Esophagus muscularis mucosa (tissue), 4 donors: ENCODE data around the gene EMP1. TPM values are rescaled to one million over a fixed set of nuclear protein-coding genes. Genes with fewer than 3 reads are reported as not detected.

Source experiments
- DNase-seq: peaks from one replicate; pipeline ENCODE4 v3.0.0-alpha.2; 2017; ENCODE audit errors: extremely low spot score
- H3K27ac ChIP-seq, 4 donors: fragments of 200-600 bp; sonication (generic); replicated peaks in 1 of 4; 1 replicate in 3 of 4; 2 replicates in 1 of 4; pipeline ENCODE4 v1.5.1; 2016 to 2019; ENCODE audit warnings: mild to moderate bottlenecking in 1 of 4
- H3K27me3 ChIP-seq, 4 donors: fragments of 200-600 bp; sonication (generic); one replicate each; pipeline versions ENCODE4 v1.5.1 to v1.6.0; 2016 to 2019
- H3K36me3 ChIP-seq, 4 donors: fragments of 200-600 bp; sonication (generic); one replicate each; pipeline ENCODE4 v1.5.1; 2016 to 2019
- H3K4me1 ChIP-seq, 4 donors: fragments of 200-600 bp; sonication (generic); one replicate each; pipeline ENCODE4 v1.5.1; 2016 to 2019
- H3K4me3 ChIP-seq, 4 donors: fragments of 200-600 bp; sonication (generic); 1 replicate in 2 of 4; 2 replicates in 2 of 4; pipeline ENCODE4 v1.5.1; 2016 to 2019; ENCODE audit warnings: mild to moderate bottlenecking in 4 of 4, moderate library complexity in 1 of 4
- H3K9me3 ChIP-seq, 4 donors: fragments of 200-600 bp; sonication (generic); 1 replicate in 3 of 4; 2 replicates in 1 of 4; pipeline ENCODE4 v1.5.1; 2016 to 2019
- EP300 ChIP-seq: sonication (generic); formaldehyde crosslinking; IDR thresholded peaks from one replicate; pipeline ENCODE4 v1.6.1; 2017; ENCODE audit warnings: antibody characterized with exemption
- POLR2A ChIP-seq: fragments of 450-650 bp; IDR thresholded peaks from one replicate; pipeline ENCODE4 v1.6.1; 2017; ENCODE audit warnings: antibody characterized with exemption, moderate library complexity, mild to moderate bottlenecking, low read depth
- POLR2AphosphoS5 ChIP-seq, 2 donors: sonication (generic); formaldehyde crosslinking; IDR thresholded peaks; one replicate each; pipeline ENCODE4 v1.6.1; 2017; ENCODE audit warnings: antibody characterized with exemption in 2 of 2
- WGBS: methylation state at CpG from one replicate; pipeline ENCODE4 v1.1.5; 2018; 5-methylcytosine and 5-hydroxymethylcytosine counted together
- intact Hi-C: fragments of 100-400 bp; cut with DNase I; formaldehyde crosslinking; loops from one replicate; pipeline ENCODE4 v1.15.1; 2023
- total RNA-seq, 4 donors: library from RNA; depleted of rRNA; stranded (reverse); fragments of >200 nt; gene quantifications; one replicate each; pipeline versions ENCODE4 v1.1.0 to v1.2.1, GENCODE V29; 2016
- TF ChIP-seq, protein P1 (sequence below), 3 experiments: fragments of 200-600 bp in 2 of 3; fragments of 450-650 bp in 1 of 3; sonication (generic) in 2 of 3; IDR thresholded peaks; one replicate each; pipeline ENCODE4 v1.5.1; 2017 to 2019; ENCODE audit warnings: antibody characterized with exemption in 3 of 3, mild to moderate bottlenecking in 2 of 3, moderate library complexity in 1 of 3

The EMP1 gene
- total RNA-seq, 4 donors from 2014 or later: 42.8 to 425 (median 63.0) TPM

DNA sequence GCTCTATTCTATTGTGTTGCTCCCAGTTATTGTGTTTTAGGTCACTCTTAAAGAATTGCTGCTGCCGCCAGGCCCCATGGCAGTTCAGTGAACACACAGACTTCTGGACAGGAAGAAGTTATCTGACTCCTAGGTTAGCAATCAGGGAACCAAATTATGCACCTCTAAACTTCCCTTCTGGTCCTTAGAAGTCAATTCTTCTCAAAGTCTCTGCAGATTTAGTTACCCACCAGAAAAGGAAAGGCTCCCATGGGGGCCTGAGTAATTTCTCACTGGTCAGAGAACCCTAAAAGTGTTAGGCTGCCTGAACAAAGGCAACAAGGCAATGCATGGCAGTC, 10.0 kb downstream of the EMP1 start:
- 70% methylated on average over 1 of the region's 1 CpG for WGBS
- Histone ChIP-seq H3K9me3 (no peaks in the 10 kb centered on the region), H3K27ac (peak overlapping the region in 2 of 4 donors; percentile 13 to 55), H3K36me3 (peaks cover 0 to 11% (median 1%) of the 10 kb centered on the region in 4 donors), H3K4me3 (no peak overlapping the region), H3K27me3 (peaks cover 0 to 10% (median 0%) of the 10 kb centered on the region in 4 donors), H3K4me1 (peaks cover 63 to 94% (median 82%) of the 10 kb centered on the region in 4 donors)
- TF ChIP-seq POLR2A: no peak
- TF ChIP-seq POLR2AphosphoS5 (IDR thresholded peaks at IDR 0.05): peak in 1 of 2 donors; percentile 3
- DNase-seq: no peak
- intact Hi-C loops: loop anchor here (10.0 kb wide), 1 partner anchor 182 kb away; no protein-coding TSS in a partner anchor

- Histone ChIP-seq H3K4me3 (no peak overlapping the region), H3K9me3 (no peaks in the 10 kb centered on the region), H3K27me3 (no peaks in the 10 kb centered on the region), H3K27ac (peak overlapping the region in 3 of 4 donors; percentile 21 to 42 (median 32)), H3K4me1 (peaks cover 44 to 77% (median 65%) of the 10 kb centered on the region in 4 donors), H3K36me3 (peaks cover 4 to 34% (median 16%) of the 10 kb centered on the region in 4 donors)
- DNase-seq: no peak
- TF ChIP-seq POLR2A (no peak), POLR2AphosphoS5 (IDR thresholded peaks at IDR 0.05) (no peak), EP300 (no peak)
- TF ChIP-seq, protein P1, sequence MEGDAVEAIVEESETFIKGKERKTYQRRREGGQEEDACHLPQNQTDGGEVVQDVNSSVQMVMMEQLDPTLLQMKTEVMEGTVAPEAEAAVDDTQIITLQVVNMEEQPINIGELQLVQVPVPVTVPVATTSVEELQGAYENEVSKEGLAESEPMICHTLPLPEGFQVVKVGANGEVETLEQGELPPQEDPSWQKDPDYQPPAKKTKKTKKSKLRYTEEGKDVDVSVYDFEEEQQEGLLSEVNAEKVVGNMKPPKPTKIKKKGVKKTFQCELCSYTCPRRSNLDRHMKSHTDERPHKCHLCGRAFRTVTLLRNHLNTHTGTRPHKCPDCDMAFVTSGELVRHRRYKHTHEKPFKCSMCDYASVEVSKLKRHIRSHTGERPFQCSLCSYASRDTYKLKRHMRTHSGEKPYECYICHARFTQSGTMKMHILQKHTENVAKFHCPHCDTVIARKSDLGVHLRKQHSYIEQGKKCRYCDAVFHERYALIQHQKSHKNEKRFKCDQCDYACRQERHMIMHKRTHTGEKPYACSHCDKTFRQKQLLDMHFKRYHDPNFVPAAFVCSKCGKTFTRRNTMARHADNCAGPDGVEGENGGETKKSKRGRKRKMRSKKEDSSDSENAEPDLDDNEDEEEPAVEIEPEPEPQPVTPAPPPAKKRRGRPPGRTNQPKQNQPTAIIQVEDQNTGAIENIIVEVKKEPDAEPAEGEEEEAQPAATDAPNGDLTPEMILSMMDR (IDR thresholded peaks at IDR 0.05): peak in 2 of 3 experiments; percentile 17 to 24
- intact Hi-C loops: loop anchor here (10.0 kb wide), 1 partner anchor 184 kb away; no protein-coding TSS in a partner anchor
- 72% methylated on average over 9 of the region's 9 CpGs for WGBS
Observed at GRCh38 chr12:13208533-13209435, 12.3 kb downstream of the EMP1 start.

DNA sequence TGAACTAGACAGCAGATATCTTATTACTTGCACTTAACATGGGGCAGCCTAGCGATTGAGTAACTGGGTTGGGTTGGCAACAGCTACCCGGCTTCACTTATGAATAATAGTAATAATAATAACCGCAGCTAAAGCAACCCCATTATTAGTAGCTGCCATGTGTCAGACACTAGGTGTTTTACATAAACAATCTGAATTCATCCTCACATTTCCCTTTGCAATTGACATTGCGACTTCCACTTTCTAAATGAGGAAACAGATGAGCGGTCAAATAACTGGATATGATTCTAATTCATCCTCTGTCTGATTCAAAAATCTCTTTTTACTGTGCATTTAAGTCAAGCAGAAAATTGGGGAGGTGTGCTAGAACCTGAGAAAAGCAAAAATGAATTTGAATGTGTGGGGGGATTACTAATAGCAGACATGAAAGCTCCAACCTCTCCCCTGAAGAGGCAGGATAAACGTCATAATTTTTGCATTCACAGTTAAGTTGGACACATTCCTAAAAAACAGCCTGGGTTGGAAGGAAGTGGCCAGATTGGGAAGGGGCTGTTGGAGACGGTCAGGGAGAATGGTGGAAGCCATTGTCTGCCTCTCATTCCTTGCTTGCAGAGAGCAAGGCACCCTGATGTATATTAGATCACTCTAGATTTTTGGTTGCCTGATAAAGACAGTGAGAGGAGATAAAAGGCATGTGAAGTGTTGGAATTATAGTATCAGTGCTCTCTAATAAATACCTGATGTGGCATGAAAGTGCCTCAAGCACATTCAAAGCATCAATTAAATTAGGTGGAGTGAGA, 13.1 kb downstream of the EMP1 start:
- no peak overlapping the region for H3K4me3 ChIP-seq
- intact Hi-C loops: loop anchor here (5.0 to 10.0 kb wide), 2 partner anchors 112 to 185 kb away; no protein-coding TSS in a partner anchor
- H3K4me1 ChIP-seq: peaks cover 39 to 70% (median 57%) of the 10 kb centered on the region in 4 donors
- H3K36me3 ChIP-seq: peaks cover 11 to 42% (median 24%) of the 10 kb centered on the region in 4 donors
- WGBS: 69% methylated on average over 7 of the region's 7 CpGs
- no peak for DNase-seq
- TF ChIP-seq, protein P1 (IDR thresholded peaks at IDR 0.05): no peak
- TF ChIP-seq POLR2A: no peak
- no peak for TF ChIP-seq POLR2AphosphoS5 (IDR thresholded peaks at IDR 0.05)
- TF ChIP-seq EP300: no peak
- H3K27ac ChIP-seq: peak overlapping the region in 3 of 4 donors; percentile 21 to 42 (median 32)
- no peaks in the 10 kb centered on the region for H3K9me3 ChIP-seq
- no peaks in the 10 kb centered on the region for H3K27me3 ChIP-seq

DNA sequence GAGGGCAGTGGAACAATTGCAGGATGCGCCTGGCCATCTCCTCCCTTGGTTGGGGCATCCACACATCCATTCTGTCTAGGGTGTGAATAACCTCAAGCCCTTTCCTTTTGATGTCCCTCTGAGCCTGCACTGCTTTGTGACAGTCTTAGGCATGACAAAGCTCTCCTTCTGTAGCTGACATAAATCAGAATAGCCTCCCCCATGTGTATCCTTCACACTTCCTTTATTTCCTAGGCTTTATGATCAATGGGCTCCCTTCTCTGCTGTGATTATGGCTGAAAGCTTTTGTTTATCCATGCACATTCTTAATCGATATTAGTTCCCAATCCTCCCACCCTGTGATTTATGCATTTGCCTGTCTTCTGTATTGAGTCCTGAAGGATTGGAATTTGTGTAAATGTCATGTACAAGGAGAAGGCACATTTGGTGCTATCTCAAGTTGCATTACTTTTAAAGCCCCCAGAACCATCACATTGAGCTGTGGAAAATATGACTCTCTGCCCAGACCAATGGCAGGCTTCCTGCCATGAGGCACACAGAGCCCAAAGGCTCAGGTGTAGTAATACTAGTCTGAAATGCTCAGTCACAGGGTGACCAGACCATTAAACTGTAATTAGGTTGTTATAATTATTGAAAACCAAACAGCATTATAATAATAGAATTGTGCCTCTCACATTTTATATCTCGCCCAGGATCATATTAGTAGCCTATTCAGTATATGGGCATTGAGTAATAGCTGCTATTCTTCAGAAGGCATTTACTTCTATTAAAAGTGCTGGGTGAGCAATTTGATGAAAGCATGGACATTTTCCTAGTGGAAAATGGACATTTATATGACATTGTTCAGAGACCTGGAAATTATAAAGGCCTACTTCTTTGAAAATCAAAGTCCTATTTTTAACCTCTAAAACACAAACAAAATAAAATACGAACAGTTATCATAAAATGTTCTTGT, 14.0 kb downstream of the EMP1 start:
- intact Hi-C loops: loop anchor here (5.0 kb wide), 1 partner anchor 113 kb away; no protein-coding TSS in a partner anchor
- H3K36me3 ChIP-seq: peaks cover 18 to 51% (median 33%) of the 10 kb centered on the region in 4 donors
- H3K4me3 ChIP-seq: no peak overlapping the region
- H3K9me3 ChIP-seq: no peaks in the 10 kb centered on the region
- H3K27me3 ChIP-seq: no peaks in the 10 kb centered on the region
- TF ChIP-seq EP300: no peak
- TF ChIP-seq POLR2A: no peak
- no peak for TF ChIP-seq POLR2AphosphoS5 (IDR thresholded peaks at IDR 0.05)
- TF ChIP-seq, protein P1 (IDR thresholded peaks at IDR 0.05): no peak
- no peak for DNase-seq
- H3K27ac ChIP-seq: peak overlapping the region in 1 of 4 donors; percentile 42
- H3K4me1 ChIP-seq: peaks cover 38 to 64% (median 52%) of the 10 kb centered on the region in 4 donors
- 72% methylated on average over 4 of the region's 4 CpGs for WGBS
